HG03060 (cell line): ENCODE results near the gene TMEM120B.
"Not testable (repeated sequence)": the region's sequence is repeated elsewhere in the genome, so short reads cannot be mapped to it uniquely, and the experiment has no call there.

Source experiments
- ATAC-seq: cut with Tn5 transposase; IDR thresholded peaks from one replicate; pipeline ENCODE4 v1.9.1; 2021; ENCODE audit warnings: low read depth, moderate number of reproducible peaks; ENCODE audit not compliant: unreplicated experiment

The TMEM120B gene

DNA sequence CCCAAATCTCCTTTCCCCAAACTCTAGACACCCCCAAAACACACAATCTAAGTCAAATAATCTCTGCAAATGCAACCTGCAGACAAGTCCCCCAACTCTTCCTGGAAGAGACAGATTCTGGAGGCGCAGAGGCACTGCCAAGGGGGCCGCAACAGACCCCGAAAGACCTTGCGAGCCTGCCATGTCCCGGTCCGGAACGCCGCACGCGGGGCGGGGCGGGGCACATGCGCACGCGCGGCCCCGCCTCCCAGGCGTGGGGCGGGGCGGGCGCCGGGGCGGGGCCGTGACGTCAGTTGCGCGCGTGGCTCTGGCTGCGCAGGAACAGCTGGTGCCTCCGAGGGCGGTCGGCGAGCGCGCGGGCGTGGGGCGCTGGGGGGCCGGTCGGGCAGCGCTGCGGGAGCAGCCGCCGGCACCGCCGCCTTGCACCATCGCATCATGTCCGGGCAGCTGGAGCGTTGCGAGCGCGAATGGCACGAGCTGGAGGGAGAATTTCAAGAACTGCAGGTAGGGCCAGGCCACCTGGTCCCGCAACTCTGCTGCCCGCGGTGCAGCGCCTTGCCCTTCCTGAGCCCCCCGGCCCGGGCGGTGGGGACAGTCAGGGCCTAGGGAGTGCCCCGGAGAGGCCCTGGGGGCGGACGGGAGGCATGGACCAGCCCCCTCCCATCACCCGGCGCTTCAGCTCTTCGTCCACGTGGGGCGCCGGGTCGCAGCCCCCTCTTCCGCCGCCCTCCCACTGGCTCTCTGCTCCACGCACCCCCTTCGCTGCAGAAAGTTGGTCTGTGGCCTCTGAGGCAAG, at the start of gene TMEM120B:
Gene TMEM120B (plus strand): TSS at position 292 of the 796 bp plus-strand sequence. CDS start 144 bp downstream, at position 436.
- ATAC-seq, result peak; percentile 50

DNA sequence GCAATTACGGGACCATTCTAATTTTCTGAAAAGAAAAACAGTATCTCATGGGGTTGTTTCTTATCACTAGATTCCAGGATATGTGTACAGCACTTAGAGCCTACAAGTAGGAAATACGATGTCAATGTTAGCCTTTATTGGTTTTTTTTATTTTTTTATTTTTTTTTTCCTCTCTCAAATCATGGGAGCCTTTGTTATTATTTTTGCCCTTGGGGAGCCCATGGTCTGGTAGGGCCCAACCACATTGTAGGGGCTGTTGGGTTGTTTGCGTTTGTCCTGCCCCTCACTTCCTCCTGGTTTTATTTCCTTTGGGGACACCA, 49.0 kb upstream of the TMEM120B start:
- no peak for ATAC-seq

DNA sequence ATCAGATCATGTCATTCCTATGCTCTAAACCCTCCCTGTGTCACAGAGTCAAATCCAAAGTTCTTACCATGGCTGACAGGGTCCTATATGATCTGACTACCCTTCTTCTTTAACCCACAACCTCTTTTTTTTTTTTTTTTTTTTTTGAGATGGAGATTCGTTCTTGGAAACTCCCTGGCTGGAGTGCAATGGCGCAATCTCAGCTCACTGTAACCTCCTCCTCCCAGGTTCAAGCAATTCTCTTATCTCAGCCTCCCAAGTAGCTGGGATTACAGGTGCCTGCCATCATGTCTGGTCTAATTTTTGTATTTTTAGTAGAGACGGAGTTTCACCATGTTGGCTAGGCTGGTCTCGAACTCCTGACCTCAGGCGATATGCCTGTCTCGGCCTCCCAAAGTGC, 45.7 kb upstream of the TMEM120B start:
- not testable (repeated sequence) for ATAC-seq

DNA sequence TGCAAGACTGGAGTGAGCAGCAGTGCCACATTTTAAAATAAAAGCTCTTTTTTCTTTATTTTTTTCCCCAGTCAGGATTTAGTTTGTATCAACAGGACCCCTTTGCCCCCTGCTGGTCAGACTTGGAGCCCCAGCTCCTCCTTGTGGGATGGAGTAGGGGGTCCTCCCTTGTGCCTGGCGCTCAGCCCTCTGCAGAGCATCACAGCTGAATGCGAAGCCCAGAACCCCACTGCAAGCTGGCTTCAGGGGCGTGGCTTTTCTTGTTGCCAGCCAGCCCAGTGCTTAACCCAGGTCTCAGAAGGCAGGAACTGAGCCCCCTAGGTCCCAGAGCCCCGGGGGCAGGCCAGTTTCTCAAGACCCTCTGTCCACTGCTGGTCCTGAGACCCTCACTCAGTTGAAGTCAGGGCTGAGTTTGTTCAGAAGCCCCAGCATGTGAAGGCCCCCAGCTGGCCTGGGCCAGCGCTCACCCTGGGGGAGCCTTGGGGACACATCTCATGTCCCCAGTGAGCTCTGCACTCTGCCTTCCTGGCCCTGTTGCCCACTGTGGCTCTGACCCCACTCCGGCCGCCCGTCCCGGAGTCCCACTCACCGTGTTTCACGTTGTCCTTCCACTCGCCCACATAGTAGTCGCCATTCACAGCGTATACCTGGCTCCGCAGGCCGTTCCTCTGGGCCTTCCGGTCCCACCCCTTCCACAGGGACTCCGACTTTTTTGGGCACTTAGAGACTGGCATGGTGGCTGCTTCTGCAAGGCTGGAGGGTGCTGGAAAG, 43.6 kb upstream of the TMEM120B start:
- ATAC-seq, result no peak

DNA sequence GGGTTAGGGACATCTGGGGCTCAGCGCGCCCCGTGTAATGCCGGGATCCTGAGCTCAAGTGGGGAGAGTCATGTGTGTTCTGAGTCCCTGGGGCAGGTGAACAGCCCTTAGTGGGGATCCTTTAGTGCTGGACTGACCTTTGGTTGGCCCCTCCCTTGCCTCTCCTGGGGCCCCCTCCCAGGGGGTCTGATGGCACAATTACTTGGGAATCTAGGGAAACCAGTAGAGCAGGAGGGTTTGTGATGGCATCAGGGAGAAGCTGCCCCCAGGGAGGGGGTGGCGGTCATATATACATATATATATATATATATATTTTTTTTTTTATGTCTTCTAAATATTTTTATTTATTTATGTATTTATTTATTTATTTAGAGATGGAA, 43.0 kb upstream of the TMEM120B start, which contains the start of gene MORN3:
Gene MORN3 (minus strand): TSS at position 134 of the 380 bp plus-strand sequence. CDS start 171 bp downstream, outside the sequence.
- no peak for ATAC-seq

DNA sequence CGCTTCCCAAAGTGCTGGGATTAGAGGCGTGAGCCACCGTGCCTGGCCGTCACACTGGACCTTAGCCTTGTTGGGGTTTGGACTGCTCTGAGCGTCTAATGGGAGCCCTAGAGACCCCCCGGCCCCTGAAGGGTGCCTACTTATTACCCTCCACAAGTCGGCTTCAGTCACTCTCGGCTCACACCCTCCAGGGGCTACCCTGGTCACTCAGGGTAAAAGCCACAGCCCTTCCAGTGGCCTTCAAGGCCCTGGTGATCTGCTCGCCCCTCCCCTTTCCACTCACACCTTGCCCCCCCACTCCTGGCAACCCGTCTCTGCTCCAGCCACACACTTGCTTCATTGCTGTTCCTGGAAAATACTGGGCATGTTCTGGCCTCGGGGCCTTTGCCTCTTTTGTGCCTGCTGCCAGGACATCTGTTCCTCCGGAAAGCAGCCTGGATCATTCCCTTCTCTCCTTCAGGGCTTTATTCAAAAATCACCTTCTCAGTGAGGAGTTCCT, 39.5 kb upstream of the TMEM120B start:
- ATAC-seq, result no peak

DNA sequence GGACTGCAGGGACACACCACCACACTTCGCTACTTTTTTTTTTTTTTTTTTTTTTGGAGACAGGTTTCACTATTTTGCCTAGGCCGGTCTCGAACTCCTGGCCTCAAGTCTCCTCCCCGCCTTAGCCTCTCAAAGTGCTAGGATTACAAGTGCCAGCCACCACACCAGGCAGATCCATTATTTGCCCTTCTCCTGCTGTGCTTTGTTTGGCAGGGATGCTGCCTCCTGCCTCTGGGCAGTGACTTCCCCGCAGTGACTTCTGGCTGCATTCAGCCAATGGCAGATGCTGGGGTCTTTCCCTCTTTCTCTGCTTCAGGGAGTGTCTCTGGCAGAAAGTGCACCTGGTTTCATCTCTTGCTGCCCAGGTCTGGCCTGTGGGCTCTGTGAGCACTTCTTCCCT, 36.4 kb upstream of the TMEM120B start:
- ATAC-seq, result no peak

DNA sequence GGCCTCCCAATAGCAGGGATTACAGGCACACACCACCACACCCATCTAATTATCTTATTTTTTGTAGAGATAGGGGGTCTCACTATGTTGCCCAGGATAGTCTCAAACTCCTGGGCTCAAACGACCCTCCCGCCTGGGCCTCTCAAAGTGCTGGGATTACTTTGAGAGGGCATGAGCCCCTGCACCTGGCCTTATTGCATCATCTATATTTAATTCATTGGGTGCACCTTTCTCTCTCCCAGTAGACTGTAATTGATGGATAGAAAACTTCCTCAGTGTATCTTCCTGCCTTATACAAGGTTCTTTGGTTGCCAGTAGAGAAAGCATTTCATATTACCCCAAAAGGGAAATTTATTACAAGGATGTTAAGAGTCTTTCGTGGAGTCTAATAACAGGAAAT, 34.2 kb upstream of the TMEM120B start:
- ATAC-seq, result no peak

DNA sequence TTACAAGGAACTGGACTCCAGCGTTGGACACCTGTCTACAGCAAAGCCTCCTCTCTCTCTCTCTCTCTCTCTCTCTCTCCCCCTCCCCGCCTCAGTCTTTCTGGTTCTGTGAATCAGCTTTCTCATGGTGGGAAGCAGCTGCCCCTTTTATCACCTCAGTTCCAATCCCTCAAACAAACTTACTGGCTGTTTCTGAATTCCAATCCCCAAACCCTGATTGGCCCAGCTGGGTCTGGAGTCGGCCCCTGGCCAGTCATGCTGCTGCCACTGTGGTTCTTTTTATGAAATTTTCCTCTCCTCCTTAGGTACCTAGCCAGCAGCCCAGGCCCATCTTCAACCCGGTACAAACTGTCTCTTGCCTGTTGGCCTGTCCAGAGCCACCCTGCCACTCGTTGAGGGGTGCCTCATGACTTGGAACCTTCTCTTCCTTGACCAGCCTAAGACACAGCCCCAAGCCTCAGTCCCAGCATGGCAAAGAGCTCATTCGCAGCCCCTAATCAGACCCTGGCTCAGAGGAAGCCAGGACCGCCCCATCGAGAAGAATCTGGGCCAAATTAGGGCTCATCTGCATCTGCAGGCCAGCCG, 33.7 kb upstream of the TMEM120B start:
- no peak for ATAC-seq

DNA sequence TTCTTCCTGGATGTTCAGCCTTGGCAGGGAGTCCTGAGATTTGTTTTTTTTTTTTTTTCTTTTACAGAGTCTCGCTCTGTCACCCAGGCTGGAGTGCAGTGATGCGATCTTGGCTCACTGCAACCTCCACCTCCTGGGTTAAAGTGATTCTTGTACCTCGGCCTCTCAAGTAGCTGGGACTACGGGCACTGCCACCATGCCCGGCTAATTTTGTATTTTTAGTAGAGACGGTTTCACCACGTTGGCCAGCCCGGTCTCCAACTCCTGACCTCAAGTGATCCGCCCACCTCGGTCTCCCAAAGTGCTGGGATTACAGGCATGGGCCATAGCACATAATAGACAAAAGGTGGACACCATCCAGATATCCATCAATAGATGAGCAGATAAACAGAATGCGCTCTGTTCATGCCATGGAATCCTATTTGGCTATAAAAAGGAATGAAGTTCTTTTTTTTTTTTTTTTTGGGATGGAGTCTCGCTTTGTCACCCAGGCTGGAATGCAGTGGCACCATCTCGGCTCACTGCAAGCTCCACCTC, 32.8 kb upstream of the TMEM120B start:
- ATAC-seq, result not testable (repeated sequence)

DNA sequence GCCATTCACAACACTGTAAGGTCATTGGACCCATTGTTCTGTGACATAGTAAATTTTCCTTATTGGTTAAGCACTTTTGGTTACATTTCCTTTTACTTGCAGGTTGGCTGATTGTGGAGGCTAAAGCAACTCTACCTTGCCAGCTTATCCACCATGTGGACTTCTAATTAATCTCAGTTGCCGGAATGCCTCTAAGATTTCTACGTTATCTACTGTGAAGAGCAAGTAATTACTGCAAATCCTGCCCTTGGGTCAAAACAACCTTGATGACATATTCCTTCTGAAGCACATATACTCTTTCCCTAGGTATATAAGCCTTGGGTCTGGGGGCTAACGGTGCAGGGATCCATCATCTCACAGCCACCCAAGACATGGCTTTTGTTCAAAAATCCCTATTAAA, 23.6 kb upstream of the TMEM120B start:
- ATAC-seq, result no peak

DNA sequence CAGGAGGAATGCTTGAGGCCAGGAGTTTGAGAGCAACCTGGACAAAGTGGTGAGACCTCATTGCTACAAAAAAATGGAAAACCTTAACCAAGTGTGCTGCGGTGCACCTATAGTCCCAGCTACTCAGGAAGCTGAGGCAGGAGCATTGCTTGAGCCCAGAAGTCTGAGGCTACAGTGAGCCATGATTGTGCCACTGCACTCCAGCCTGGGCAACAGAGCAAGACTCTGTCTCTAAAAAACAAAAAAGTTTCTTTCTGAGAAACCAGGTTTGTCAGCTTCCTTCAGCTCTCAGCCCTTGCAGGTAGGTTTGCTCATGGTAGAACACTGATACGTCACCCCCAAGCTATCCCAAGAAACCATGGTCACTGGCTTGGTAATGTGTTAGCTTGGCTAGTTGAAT, 23.1 kb upstream of the TMEM120B start:
- ATAC-seq, result no peak

DNA sequence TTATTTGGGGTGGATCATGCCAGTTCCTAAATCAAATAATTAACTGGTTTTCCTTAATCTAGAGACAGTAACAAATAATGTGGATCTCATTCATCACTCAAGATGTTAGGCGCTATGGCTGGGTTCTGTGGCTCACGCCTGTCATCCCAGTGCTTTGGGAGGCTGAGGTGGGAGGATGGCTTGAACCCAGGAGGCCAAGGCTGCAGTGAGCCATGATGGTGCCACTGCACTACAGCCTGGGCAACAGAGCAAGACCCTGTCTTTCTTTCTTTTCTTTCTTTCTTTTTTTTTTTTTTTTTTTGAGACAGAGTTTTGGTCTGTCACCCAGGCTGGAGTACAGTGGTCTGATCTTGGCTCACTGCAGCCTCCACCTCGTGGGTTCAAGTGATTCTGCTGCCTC, 19.8 kb upstream of the TMEM120B start:
- ATAC-seq, result not testable (repeated sequence)

DNA sequence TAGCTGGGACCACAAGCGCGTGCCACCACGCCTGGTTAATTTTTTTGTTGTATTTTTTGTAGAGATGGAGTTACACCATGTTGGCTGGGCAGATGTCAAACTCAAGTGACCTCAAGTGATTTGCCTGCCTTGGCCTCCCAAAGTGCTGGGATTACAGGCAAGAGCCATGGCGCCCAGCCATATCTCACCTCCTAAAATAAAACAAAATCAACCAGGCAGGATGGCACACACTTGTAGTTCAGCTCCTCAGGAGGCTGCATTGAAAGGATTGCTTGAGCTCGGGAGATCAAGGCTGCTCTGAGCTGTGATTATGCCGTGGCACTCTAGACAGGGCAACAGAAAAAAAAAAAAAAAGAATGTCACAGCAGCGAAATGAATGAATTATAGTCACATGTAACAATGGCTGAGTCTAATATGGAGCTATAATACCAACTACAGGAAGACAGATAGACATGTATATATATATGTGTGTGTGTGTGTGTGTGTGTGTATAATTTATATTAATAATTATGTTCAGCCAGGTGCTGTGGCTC, 19.3 kb upstream of the TMEM120B start:
- ATAC-seq, result no peak

DNA sequence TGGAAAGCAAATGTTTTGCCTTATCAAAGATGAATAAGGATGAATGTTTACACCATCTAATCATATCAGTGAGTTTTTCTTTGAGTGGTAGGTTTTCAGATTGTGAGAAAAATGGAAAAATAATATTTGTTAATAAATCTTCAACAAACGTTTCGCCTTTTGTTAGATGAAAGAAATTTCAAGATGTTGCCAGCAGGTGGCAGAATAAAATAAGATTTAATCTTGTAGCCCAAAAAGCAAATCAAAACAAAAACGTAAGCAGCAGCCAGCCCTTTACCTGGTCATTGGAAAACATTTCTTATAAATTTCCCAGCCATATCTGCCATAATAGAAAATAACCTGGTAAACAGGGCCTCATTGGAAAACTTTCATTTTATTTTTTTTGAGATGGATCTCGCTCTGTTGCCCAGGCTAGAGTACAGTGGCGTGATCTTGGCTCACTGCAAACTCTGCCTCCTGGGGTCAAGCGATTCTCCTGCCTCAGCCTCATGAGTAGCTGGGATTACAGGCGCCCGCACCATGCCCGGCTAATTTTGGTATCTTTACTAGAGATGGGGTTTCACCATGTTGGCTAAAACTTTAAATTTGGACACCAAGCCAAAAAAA, 15.4 kb upstream of the TMEM120B start:
- no peak for ATAC-seq

DNA sequence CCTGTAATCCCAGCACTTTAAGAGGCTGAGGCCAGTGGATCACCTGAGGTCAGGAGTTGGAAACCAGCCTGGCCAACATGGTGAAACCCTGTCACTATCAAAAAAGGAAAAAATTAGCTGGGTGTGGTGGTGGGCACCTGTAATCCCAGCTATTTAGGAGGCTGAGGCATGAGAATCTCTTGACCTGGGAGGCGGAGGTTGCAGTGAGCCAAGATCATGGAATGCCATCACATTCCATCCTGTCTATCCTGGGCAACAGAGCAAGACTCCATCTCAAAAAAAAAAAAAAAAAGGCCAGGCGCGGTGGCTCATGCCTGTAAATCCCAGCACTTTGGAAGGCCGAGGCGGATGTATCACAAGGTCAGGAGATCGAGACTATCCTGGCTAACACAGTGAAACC, 14.7 kb upstream of the TMEM120B start:
- not testable (repeated sequence) for ATAC-seq

DNA sequence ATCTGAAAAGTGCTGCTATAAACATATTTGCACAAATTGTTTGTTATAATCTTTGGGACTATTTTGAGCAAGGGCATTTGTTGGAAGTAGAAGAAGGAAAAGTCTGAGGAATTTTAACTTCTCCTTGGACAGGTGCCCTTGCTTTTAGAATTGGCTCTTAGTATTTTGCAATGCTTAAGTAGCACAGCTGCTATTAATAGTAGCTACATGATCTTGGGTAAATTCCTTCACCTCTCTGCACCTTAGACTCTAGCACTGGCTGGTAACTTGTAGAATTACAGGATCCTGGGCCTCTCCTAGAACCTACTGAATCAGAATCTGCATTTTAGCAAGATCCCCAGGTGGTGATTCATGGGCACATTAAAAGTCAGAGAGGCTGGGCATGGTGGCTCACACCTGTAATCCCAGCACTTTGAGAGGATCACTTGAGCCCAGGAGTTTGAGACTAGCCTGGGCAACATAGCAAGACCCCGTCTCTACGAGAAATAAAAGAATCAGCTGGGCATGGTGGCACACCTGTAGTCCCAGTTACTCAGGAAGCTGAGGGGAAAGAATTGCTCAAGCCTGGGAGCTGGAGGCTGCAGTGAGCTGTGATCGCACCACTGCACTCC, 10.8 kb upstream of the TMEM120B start:
- no peak for ATAC-seq

DNA sequence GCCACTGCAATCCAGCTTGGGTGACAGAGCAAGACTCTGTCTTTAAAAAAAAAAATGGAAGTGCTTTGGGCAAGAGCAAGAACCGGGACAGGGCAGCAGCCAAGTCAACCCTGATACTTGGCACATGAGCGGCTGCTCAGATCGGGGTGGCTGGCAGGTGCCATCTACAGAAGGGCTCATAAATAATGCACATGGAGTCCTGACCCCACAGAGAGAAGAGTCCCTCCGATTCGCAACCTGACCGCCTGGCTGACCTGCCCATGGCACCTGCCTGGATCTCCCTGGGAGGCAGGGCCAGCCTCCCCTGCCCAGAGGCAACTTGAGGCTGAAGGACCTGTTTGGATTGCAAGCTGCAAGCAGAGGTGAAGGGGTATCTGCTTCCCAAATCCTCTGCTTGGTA, 9.6 kb upstream of the TMEM120B start:
- ATAC-seq, result no peak

DNA sequence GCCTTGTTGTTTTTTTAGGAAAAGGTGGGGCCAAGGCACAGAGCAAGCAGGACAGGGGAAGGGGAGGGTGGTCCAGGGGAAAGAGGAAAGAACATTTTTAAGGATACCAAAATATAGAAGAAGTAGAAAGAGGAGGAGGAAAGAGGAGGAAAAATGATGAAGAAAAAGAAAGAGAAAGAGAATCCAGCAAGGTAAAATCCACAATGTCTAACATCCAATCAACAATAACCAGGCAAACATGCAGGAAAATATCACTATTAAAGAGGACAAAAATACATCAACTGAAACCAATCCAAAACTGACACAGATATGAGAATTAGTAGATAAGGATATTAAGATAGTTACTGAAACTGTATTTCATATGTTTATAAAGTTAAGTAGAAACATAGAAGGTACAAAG, 7.0 kb upstream of the TMEM120B start:
- no peak for ATAC-seq
